GM23338 (cell line): Measurements from ENCODE around the gene RHBDL3. TPM values are rescaled to one million over a fixed set of nuclear protein-coding genes. Genes with fewer than 3 reads are reported as not detected.

Experiments
- CREB1 ChIP-seq: fragments of 250-450 bp; sonication (Bioruptor Pico); IDR thresholded peaks from 2 replicates; pipeline ENCODE4 v1.5.0; 2020; ENCODE audit warnings: low read depth, mild to moderate bottlenecking, moderate library complexity
- EZH2phosphoT487 ChIP-seq: fragments of 200-600 bp; sonication (generic); IDR thresholded peaks from one replicate; pipeline ENCODE4 v1.8.1; 2018; ENCODE audit warnings: antibody characterized with exemption; ENCODE audit not compliant: unreplicated experiment
- POLR2AphosphoS5 ChIP-seq: IDR thresholded peaks from 2 replicates; pipeline ENCODE4 v1.6.1; 2016; ENCODE audit warnings: antibody characterized with exemption, low read depth
- STAT1 ChIP-seq: IDR thresholded peaks from one replicate; pipeline ENCODE4 v1.6.1; 2016; ENCODE audit warnings: antibody characterized with exemption; ENCODE audit not compliant: unreplicated experiment
- ZNF331 ChIP-seq: fragments of 250-450 bp; sonication (Bioruptor Pico); IDR thresholded peaks from 2 replicates; pipeline ENCODE4 v1.5.0; 2020; ENCODE audit warnings: low read depth, mild to moderate bottlenecking, moderate library complexity
- polyA plus RNA-seq: library from polyadenylated mRNA; unstranded; fragments of >200 nt; fragmentation: Nextera tagmentation; extraction: Ambion mirVana; gene quantifications from 2 replicates; pipeline ENCODE4 v1.2.1, GENCODE V29; 2016
- total RNA-seq: library from RNA; depleted of rRNA; stranded (reverse); fragments of >200 nt; shearing (Covaris generic); gene quantifications from 2 replicates; pipeline ENCODE4 v1.2.3, GENCODE V29; 2014
- TF ChIP-seq, protein P1 (sequence below): fragments of 250-450 bp; sonication (Bioruptor Pico); IDR thresholded peaks from 2 replicates; pipeline ENCODE4 v1.5.0; 2020; ENCODE audit warnings: mild to moderate bottlenecking, moderate library complexity
- TF ChIP-seq, protein P2 (sequence below): IDR thresholded peaks from one replicate; pipeline ENCODE4 v1.6.1; 2018; ENCODE audit warnings: antibody characterized with exemption; ENCODE audit not compliant: unreplicated experiment
- TF ChIP-seq, protein P3 (sequence below): IDR thresholded peaks from 2 replicates; pipeline ENCODE4 v1.6.1; 2016; ENCODE audit warnings: antibody characterized with exemption
- TF ChIP-seq, protein P4 (sequence below), 2 experiments: fragments of 200-600 bp in 1 of 2; sonication (generic) in 1 of 2; conservative IDR thresholded peaks; 2 replicates each; pipeline versions ENCODE4 v1.5.1 to v1.6.1; 2016 to 2017; ENCODE audit warnings: antibody characterized with exemption in 2 of 2, low read depth in 2 of 2, mild to moderate bottlenecking in 2 of 2, moderate library complexity in 1 of 2

The RHBDL3 gene
- total and polyA plus RNA-seq, 2 experiments from 2014 or later = 2.3 to 8.1 TPM

DNA sequence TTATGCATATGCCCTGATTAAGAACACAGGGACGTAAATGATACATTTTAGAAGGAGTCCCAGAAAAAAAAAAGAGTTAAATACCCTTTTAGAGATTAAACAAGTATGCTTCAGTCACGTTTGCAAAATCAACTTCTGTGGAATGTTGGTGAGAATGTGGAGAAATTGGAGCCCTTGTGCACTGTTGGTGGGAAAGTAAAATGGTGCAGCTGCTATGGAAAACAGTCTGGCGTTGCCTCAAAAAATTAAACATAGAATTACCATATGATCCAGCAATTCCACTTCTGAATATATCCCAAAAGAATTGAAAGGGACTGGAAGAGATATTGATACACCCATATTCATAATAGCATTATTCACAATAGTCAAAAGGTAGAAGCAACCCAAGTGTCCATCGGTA lies 26.5 kb downstream of the RHBDL3 start (continued):
- TF ChIP-seq, protein P1, sequence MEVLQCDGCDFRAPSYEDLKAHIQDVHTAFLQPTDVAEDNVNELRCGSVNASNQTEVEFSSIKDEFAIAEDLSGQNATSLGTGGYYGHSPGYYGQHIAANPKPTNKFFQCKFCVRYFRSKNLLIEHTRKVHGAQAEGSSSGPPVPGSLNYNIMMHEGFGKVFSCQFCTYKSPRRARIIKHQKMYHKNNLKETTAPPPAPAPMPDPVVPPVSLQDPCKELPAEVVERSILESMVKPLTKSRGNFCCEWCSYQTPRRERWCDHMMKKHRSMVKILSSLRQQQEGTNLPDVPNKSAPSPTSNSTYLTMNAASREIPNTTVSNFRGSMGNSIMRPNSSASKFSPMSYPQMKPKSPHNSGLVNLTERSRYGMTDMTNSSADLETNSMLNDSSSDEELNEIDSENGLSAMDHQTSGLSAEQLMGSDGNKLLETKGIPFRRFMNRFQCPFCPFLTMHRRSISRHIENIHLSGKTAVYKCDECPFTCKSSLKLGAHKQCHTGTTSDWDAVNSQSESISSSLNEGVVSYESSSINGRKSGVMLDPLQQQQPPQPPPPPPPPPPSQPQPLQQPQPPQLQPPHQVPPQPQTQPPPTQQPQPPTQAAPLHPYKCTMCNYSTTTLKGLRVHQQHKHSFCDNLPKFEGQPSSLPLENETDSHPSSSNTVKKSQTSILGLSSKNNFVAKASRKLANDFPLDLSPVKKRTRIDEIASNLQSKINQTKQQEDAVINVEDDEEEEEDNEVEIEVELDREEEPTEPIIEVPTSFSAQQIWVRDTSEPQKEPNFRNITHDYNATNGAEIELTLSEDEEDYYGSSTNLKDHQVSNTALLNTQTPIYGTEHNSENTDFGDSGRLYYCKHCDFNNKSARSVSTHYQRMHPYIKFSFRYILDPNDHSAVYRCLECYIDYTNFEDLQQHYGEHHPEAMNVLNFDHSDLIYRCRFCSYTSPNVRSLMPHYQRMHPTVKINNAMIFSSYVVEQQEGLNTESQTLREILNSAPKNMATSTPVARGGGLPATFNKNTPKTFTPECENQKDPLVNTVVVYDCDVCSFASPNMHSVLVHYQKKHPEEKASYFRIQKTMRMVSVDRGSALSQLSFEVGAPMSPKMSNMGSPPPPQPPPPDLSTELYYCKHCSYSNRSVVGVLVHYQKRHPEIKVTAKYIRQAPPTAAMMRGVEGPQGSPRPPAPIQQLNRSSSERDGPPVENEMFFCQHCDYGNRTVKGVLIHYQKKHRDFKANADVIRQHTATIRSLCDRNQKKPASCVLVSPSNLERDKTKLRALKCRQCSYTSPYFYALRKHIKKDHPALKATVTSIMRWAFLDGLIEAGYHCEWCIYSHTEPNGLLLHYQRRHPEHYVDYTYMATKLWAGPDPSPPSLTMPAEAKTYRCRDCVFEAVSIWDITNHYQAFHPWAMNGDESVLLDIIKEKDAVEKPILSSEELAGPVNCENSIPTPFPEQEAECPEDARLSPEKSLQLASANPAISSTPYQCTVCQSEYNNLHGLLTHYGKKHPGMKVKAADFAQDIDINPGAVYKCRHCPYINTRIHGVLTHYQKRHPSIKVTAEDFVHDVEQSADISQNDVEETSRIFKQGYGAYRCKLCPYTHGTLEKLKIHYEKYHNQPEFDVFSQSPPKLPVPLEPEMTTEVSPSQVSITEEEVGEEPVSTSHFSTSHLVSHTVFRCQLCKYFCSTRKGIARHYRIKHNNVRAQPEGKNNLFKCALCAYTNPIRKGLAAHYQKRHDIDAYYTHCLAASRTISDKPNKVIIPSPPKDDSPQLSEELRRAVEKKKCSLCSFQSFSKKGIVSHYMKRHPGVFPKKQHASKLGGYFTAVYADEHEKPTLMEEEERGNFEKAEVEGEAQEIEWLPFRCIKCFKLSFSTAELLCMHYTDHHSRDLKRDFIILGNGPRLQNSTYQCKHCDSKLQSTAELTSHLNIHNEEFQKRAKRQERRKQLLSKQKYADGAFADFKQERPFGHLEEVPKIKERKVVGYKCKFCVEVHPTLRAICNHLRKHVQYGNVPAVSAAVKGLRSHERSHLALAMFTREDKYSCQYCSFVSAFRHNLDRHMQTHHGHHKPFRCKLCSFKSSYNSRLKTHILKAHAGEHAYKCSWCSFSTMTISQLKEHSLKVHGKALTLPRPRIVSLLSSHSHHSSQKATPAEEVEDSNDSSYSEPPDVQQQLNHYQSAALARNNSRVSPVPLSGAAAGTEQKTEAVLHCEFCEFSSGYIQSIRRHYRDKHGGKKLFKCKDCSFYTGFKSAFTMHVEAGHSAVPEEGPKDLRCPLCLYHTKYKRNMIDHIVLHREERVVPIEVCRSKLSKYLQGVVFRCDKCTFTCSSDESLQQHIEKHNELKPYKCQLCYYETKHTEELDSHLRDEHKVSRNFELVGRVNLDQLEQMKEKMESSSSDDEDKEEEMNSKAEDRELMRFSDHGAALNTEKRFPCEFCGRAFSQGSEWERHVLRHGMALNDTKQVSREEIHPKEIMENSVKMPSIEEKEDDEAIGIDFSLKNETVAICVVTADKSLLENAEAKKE (CRISPR knock-in tag) = no peak
- TF ChIP-seq, protein P2, sequence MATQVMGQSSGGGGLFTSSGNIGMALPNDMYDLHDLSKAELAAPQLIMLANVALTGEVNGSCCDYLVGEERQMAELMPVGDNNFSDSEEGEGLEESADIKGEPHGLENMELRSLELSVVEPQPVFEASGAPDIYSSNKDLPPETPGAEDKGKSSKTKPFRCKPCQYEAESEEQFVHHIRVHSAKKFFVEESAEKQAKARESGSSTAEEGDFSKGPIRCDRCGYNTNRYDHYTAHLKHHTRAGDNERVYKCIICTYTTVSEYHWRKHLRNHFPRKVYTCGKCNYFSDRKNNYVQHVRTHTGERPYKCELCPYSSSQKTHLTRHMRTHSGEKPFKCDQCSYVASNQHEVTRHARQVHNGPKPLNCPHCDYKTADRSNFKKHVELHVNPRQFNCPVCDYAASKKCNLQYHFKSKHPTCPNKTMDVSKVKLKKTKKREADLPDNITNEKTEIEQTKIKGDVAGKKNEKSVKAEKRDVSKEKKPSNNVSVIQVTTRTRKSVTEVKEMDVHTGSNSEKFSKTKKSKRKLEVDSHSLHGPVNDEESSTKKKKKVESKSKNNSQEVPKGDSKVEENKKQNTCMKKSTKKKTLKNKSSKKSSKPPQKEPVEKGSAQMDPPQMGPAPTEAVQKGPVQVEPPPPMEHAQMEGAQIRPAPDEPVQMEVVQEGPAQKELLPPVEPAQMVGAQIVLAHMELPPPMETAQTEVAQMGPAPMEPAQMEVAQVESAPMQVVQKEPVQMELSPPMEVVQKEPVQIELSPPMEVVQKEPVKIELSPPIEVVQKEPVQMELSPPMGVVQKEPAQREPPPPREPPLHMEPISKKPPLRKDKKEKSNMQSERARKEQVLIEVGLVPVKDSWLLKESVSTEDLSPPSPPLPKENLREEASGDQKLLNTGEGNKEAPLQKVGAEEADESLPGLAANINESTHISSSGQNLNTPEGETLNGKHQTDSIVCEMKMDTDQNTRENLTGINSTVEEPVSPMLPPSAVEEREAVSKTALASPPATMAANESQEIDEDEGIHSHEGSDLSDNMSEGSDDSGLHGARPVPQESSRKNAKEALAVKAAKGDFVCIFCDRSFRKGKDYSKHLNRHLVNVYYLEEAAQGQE = no peak
- no peak for TF ChIP-seq EZH2phosphoT487
- TF ChIP-seq, protein P3, sequence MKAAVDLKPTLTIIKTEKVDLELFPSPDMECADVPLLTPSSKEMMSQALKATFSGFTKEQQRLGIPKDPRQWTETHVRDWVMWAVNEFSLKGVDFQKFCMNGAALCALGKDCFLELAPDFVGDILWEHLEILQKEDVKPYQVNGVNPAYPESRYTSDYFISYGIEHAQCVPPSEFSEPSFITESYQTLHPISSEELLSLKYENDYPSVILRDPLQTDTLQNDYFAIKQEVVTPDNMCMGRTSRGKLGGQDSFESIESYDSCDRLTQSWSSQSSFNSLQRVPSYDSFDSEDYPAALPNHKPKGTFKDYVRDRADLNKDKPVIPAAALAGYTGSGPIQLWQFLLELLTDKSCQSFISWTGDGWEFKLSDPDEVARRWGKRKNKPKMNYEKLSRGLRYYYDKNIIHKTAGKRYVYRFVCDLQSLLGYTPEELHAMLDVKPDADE = no peak
- TF ChIP-seq CREB1 = no peak
- TF ChIP-seq, protein P4, sequence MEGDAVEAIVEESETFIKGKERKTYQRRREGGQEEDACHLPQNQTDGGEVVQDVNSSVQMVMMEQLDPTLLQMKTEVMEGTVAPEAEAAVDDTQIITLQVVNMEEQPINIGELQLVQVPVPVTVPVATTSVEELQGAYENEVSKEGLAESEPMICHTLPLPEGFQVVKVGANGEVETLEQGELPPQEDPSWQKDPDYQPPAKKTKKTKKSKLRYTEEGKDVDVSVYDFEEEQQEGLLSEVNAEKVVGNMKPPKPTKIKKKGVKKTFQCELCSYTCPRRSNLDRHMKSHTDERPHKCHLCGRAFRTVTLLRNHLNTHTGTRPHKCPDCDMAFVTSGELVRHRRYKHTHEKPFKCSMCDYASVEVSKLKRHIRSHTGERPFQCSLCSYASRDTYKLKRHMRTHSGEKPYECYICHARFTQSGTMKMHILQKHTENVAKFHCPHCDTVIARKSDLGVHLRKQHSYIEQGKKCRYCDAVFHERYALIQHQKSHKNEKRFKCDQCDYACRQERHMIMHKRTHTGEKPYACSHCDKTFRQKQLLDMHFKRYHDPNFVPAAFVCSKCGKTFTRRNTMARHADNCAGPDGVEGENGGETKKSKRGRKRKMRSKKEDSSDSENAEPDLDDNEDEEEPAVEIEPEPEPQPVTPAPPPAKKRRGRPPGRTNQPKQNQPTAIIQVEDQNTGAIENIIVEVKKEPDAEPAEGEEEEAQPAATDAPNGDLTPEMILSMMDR (conservative IDR thresholded peaks at IDR 0.05; ENCODE audit: low read depth in 2 of 2) = no peak
- no peak for TF ChIP-seq ZNF331 (CRISPR knock-in tag)
- TF ChIP-seq POLR2AphosphoS5 = no peak
- TF ChIP-seq STAT1 = no peak
